Skeletal muscle tissue (tissue), 4 donors: ENCODE data around the gene FLCN. TPM values are rescaled to one million over a fixed set of nuclear protein-coding genes. Genes with fewer than 3 reads are reported as not detected.
A peak's percentile ranks its signal among the peaks of the same experiment; 100 is the strongest.

Source experiments
- H3K27ac ChIP-seq: one replicate; pipeline ENCODE4 v1.7.0; 2013; ENCODE audit warnings: mild to moderate bottlenecking, low read depth, low read length, inconsistent platforms
- H3K27me3 ChIP-seq, 3 donors: one replicate each; pipeline ENCODE4 v1.7.0; 2013; ENCODE audit warnings: low read length in 3 of 3; ENCODE audit not compliant: control insufficient read depth in 3 of 3, insufficient read depth in 3 of 3
- H3K36me3 ChIP-seq, 3 donors: one replicate each; pipeline ENCODE4 v1.7.0; 2013; ENCODE audit warnings: low read length in 3 of 3; ENCODE audit not compliant: control insufficient read depth in 3 of 3, insufficient read depth in 3 of 3
- H3K4me1 ChIP-seq, 3 donors: one replicate each; pipeline ENCODE4 v1.7.0; 2013; ENCODE audit warnings: low read length in 3 of 3, mild to moderate bottlenecking in 3 of 3; ENCODE audit not compliant: control insufficient read depth in 3 of 3, insufficient read depth in 3 of 3
- H3K4me3 ChIP-seq, 3 donors: one replicate each; pipeline ENCODE4 v1.7.0; 2013; ENCODE audit warnings: low read length in 3 of 3
- H3K9ac ChIP-seq, 3 donors: one replicate each; pipeline ENCODE4 v1.7.0; 2013; ENCODE audit warnings: low read length in 3 of 3, mild to moderate bottlenecking in 3 of 3, moderate library complexity in 2 of 3, low read depth in 1 of 3
- H3K9me3 ChIP-seq, 3 donors: one replicate each; pipeline ENCODE4 v1.7.0; 2013; ENCODE audit warnings: low read length in 3 of 3; ENCODE audit not compliant: control insufficient read depth in 3 of 3
- total RNA-seq: library from RNA; depleted of rRNA; stranded (reverse); fragments of >200 nt; gene quantifications from one replicate; pipeline ENCODE4 v1.2.3, GENCODE V29; 2014
- donor health status: Osteomylitis.

The FLCN gene
- total RNA-seq, 1 donor from 2014 or later, result 20.9 TPM

DNA sequence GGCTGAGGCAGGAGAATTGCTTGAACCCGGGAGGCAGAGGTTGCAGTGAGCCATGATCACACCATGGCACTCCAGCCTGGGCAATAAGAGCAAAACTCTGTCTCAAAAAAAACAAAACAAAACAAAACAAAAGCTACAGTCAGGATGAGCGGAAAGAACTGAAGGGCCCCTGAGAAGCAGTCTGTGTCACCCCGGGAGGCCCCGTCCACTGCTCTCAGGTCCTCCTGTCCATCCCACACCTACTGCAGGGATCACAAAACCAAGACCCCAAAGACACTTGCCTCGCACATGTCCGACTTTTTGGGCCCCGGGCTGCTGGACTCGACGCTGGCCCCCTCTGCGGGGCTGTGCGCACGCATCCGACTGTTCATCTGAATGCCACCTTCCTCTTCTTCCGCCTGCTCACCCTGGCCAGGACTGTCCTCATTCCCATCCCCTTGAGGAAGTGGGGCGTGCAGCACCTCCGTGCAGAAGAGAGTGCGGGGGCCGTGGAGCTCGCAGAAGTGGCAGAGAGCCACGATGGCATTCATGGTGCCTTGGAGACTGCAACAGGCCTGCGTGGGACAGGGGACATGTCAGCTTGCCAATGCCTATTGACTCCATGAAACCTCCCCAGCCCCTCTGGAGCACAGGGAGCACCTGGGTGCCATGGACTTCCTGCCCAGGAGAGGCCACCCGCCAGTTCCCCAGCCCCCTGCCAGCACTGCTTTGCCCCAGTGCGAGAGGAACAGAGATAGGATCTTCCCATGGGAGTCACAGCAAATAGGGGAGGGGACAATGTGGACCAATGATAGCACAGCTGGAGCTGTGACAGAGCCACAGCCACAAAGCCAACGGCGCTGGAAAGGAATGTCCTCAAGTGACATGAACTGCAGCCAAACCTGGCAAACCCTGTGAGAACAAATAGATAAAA is 9.1 kb downstream of the FLCN start:
- peaks cover 82 to 97% (median 83%) of the 10 kb centered on the region in 3 donors for H3K36me3 ChIP-seq
- H3K9ac ChIP-seq, result peak overlapping the region in 1 of 3 donors; percentile 74
- no peaks in the 10 kb centered on the region for H3K9me3 ChIP-seq
- H3K4me1 ChIP-seq, result peaks cover 16 to 38% (median 38%) of the 10 kb centered on the region in 3 donors
- no peaks in the 10 kb centered on the region for H3K27me3 ChIP-seq
- peak overlapping the region; percentile 37 for H3K27ac ChIP-seq
- H3K4me3 ChIP-seq, result no peak overlapping the region

DNA sequence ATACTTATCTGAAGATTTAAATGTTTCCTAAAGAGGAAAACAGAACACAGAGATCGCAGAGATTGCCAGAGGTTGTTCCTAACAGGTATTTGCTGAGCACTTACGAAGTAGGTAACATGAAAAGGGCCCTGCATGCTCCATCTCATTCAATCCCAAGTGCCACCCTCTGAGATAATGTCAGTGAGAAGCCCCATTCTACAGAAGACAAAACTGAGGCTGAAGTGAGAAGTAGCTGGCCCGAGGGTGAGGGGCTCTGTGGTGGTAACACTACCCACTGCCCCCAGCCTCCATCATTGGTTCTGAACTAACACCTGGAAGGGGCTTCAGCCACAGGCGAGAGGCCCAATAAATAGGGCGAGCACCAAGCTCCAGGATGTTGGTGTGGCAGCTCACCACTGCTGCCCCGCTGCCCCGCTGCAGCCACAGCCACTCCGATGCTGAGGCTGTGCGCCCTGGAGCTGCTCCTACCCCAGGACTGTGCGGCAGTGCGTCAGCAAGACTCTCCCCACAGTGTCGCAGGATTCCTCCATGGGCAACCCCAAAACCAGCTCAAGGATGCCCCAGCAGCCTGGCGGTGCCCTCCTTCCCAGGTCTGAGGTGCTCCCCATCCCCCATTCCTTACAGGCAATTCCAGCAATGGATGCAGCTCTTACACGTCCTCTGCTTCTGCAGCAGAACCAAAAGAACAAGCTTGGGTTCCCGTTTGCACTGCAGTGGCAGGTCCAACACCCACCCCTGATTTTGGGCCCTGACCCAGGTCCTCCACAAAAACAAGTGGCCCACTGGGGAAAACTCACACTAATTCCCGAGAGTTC is 10.3 kb downstream of the FLCN start:
- Histone ChIP-seq H3K27me3 (no peaks in the 10 kb centered on the region), H3K27ac (no peak overlapping the region), H3K36me3 (peaks cover 81 to 97% (median 85%) of the 10 kb centered on the region in 3 donors), H3K9me3 (no peaks in the 10 kb centered on the region), H3K4me3 (no peak overlapping the region), H3K4me1 (peaks cover 16 to 30% (median 28%) of the 10 kb centered on the region in 3 donors), H3K9ac (no peak overlapping the region)

DNA sequence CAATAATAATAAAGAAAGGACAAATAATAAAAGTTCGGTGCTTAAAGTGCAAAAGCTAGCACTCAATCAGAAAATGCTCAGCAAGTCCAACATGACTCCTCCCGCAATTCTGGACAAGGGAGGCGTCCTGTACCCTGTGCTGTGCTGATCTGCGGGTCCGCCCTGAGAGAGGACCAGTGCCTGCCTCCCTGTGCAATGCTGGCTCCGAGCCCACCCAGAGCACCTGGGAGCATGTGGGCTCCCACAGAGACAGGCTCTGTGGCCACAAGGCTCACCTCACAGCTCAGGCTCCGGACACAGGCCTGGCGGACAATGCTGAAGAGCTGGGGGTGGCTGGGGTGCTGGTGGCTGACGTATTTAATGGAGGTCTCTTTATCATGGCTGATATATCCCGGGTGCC is 11.1 kb downstream of the FLCN start:
- no peak overlapping the region for H3K27ac ChIP-seq
- no peak overlapping the region for H3K9ac ChIP-seq
- no peaks in the 10 kb centered on the region for H3K9me3 ChIP-seq
- H3K36me3 ChIP-seq, result peaks cover 82 to 97% (median 86%) of the 10 kb centered on the region in 3 donors
- H3K27me3 ChIP-seq, result no peaks in the 10 kb centered on the region
- H3K4me1 ChIP-seq, result peaks cover 16 to 29% (median 27%) of the 10 kb centered on the region in 3 donors
- H3K4me3 ChIP-seq, result no peak overlapping the region

DNA sequence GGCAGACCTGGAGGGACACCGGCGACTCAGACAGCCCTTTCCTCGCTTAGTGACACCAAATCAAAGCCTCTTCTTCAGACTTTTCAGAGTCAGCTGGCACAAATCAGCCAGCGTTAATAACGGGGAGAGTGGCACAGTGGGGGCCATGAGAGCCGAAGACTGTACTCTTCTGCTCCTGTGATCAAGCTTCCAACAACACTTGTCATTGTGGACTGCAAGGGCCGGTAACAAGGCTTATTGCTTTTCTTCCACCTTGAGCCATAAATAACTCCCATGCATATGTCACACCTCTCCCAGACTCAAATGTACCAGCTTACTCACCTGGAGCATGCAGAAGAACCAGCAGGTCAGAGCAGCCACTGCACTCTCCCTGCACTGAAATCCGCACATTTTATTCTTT is 12.8 kb downstream of the FLCN start:
- no peak overlapping the region for H3K9ac ChIP-seq
- no peaks in the 10 kb centered on the region for H3K27me3 ChIP-seq
- peaks cover 85 to 90% (median 86%) of the 10 kb centered on the region in 3 donors for H3K36me3 ChIP-seq
- no peak overlapping the region for H3K4me3 ChIP-seq
- H3K4me1 ChIP-seq, result peaks cover 13 to 15% (median 15%) of the 10 kb centered on the region in 3 donors
- H3K27ac ChIP-seq, result no peak overlapping the region
- no peaks in the 10 kb centered on the region for H3K9me3 ChIP-seq

DNA sequence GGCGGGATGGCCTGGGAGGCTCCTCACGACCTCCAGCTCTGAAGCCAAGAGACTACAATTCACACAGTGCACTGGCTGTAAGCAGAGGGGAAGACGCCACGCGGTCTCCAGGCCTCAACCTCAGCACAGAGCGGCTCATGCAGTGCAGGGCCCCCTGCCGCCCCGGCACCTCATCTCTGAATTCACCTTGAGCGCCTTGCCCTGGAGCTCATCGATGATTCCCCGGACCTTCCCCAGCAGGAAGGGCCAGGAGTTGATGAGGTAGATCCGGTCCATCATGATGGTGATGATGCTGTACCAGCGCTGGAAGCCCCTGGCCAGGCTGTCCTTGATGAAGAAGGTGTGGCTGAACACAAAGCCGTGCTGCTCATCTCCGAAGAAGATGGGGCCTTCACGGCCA is 13.2 kb downstream of the FLCN start:
- H3K27ac ChIP-seq, result no peak overlapping the region
- H3K4me1 ChIP-seq, result peaks cover 9 to 11% (median 11%) of the 10 kb centered on the region in 3 donors
- H3K27me3 ChIP-seq, result no peaks in the 10 kb centered on the region
- peaks cover 85 to 90% (median 86%) of the 10 kb centered on the region in 3 donors for H3K36me3 ChIP-seq
- H3K9me3 ChIP-seq, result no peaks in the 10 kb centered on the region
- H3K9ac ChIP-seq, result no peak overlapping the region
- H3K4me3 ChIP-seq, result no peak overlapping the region

DNA sequence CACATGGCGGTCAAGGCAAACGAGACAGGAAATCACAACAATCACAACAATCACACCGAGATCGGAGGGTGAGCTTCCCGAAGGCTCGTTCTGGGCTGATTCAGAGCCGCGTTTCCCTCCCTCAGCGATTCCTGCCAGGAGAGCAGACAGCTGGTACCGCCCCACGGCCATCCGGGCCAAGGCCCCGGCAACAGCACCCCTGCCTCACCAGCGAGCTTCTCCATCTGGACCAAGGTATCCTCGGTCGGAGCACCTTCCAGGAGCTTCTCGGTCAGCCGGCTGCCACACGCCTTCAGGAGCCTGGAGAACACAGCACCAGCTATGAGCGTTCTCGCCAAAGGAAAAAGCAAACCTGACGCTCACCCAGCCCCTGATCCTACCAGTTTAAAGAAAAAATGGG is 15.6 kb downstream of the FLCN start:
- peaks cover 85 to 92% (median 87%) of the 10 kb centered on the region in 3 donors for H3K36me3 ChIP-seq
- no peaks in the 10 kb centered on the region for H3K27me3 ChIP-seq

DNA sequence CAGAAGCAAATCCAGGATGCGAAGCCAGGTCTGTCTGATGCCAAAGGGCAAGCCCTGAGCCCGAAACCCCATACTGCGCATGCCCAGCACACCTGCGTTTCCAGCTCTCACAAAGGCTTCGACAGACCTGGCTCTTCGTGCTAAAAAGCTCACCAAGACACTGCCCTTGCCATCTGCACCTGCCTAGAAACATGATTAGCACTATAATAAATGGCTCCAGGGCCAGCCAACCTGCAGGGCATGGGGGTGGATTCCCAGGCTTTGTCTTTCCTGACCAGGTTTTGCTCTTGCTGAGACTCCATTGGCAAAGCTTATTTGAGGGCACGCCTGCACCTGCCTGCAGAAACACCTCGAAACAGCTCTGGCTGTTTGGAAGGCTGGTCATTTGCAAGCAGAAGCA is 16.4 kb downstream of the FLCN start:
- Histone ChIP-seq H3K9ac (no peak overlapping the region), H3K9me3 (no peaks in the 10 kb centered on the region), H3K4me3 (no peak overlapping the region), H3K36me3 (peaks cover 86 to 91% (median 87%) of the 10 kb centered on the region in 3 donors), H3K4me1 (no peaks in the 10 kb centered on the region), H3K27me3 (no peaks in the 10 kb centered on the region), H3K27ac (no peak overlapping the region)

More for the DNA sequence above, 15.6 kb downstream of the FLCN start:
- H3K27ac ChIP-seq, result no peak overlapping the region
- no peak overlapping the region for H3K9ac ChIP-seq
- no peaks in the 10 kb centered on the region for H3K9me3 ChIP-seq
- H3K4me3 ChIP-seq, result no peak overlapping the region
- no peaks in the 10 kb centered on the region for H3K4me1 ChIP-seq

DNA sequence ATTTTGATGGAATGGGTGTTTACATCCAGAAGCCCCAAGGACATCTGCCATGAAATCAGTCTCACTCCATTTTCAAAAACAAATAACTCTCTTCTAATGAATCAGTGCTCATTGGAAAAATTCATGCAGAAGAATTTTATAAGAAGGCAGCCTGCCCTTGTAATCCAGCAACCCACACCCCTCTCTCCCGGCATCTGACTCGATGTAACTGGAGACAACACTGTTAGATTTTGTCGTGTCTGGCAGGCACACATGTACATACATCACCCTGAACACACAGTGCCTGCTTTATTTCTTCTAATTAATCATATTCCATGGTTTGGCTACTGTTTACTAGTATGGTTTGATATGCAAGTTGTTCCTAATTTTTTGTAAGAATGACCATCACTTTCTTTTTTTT is 19.0 kb downstream of the FLCN start:
- Histone ChIP-seq H3K9me3 (no peaks in the 10 kb centered on the region), H3K36me3 (peaks cover 79 to 85% (median 84%) of the 10 kb centered on the region in 3 donors), H3K9ac (no peak overlapping the region), H3K27me3 (no peaks in the 10 kb centered on the region), H3K27ac (no peak overlapping the region), H3K4me1 (no peaks in the 10 kb centered on the region), H3K4me3 (no peak overlapping the region)

DNA sequence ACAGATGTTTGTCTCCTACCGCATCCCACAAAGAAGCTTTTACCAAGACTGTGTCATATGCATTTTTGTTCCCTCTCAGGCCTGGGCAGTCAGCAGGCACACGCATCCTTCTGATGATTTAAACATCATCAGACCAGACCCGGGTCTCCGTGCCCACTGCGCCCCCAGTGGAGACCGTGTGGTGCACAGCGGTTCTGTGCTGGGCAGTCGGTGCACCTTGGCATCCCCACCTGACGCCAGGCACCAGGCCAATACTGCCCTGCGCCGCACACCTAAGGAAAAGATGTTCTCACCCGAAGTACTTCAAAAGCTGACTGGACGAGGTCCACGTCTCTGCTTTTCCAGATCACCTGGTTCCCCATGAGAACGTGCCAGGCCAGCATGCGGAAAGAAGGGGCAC is 20.2 kb downstream of the FLCN start:
- H3K4me1 ChIP-seq, result no peaks in the 10 kb centered on the region
- no peak overlapping the region for H3K4me3 ChIP-seq
- H3K27me3 ChIP-seq, result no peaks in the 10 kb centered on the region
- no peak overlapping the region for H3K27ac ChIP-seq
- no peak overlapping the region for H3K9ac ChIP-seq
- H3K36me3 ChIP-seq, result peaks cover 72 to 80% (median 78%) of the 10 kb centered on the region in 3 donors
- H3K9me3 ChIP-seq, result no peaks in the 10 kb centered on the region
